Epithelial cell of esophagus (primary cell): ENCODE results near the gene DIS3L.
"Not testable (repeated sequence)": the region's sequence is repeated elsewhere in the genome, so short reads cannot be mapped to it uniquely, and the experiment has no call there.

Experiments used
- DNase-seq: peaks from one replicate; pipeline ENCODE4 v3.0.0; 2010; ENCODE audit warnings: low read depth
- H3K4me3 ChIP-seq: 2 replicates; pipeline ENCODE4 v1.5.1; 2011; ENCODE audit warnings: mild to moderate bottlenecking, low read length, control low read depth
- TF ChIP-seq, protein P1 (sequence below): IDR thresholded peaks from 2 replicates; pipeline ENCODE4 v1.5.1; 2011; ENCODE audit warnings: low read depth, mild to moderate bottlenecking, low read length, control low read depth, inconsistent platforms; ENCODE audit not compliant: insufficient read depth; ENCODE audit errors: missing control alignments

Gene DIS3L

DNA sequence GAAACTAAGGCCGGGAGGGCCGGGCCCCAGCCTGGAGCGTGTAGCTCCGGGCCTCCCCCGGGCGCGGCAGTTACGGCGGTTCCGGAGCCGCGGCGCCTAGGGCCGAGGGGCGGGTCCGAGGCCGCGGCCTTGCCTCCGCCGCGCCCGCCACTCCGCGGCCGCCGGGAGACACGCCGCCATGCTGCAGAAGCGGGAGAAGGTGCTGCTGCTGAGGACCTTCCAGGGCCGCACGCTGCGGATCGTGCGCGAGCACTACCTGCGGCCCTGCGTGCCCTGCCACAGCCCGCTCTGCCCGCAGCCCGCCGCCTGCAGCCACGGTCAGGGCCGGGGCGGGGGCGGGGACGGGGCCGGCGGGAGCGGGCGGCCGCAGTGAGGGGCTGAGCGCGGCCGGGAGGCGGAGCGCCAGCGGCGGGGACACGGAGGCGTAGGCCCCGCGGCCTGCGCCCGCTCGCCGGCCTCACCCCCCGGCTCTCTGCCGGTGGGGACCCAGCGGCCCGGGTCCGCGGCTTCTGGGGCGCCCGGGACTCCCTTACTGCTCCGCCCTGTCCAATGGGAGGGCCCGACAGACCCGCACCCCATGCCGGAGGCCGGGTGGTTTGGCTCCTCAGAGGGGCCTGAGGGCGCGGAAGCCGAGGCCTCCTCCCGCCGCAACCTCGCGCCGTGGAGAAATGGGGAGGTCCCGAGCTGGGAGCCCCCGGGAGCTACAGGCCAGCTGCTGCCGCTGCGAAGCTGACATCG is at the start of gene DIS3L:
TSS of gene DIS3L (plus strand) at position 150 of the 738 bp plus-strand sequence. CDS start at position 179, 29 bp downstream.
- TF ChIP-seq, protein P1, sequence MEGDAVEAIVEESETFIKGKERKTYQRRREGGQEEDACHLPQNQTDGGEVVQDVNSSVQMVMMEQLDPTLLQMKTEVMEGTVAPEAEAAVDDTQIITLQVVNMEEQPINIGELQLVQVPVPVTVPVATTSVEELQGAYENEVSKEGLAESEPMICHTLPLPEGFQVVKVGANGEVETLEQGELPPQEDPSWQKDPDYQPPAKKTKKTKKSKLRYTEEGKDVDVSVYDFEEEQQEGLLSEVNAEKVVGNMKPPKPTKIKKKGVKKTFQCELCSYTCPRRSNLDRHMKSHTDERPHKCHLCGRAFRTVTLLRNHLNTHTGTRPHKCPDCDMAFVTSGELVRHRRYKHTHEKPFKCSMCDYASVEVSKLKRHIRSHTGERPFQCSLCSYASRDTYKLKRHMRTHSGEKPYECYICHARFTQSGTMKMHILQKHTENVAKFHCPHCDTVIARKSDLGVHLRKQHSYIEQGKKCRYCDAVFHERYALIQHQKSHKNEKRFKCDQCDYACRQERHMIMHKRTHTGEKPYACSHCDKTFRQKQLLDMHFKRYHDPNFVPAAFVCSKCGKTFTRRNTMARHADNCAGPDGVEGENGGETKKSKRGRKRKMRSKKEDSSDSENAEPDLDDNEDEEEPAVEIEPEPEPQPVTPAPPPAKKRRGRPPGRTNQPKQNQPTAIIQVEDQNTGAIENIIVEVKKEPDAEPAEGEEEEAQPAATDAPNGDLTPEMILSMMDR, result no peak
- peak within 1 kb of the TSS; percentile 57 for H3K4me3 ChIP-seq
- peak; percentile 65 for DNase-seq

- H3K4me3 ChIP-seq, DNase-seq: not testable (repeated sequence)
These were observed 47.5 kb upstream of the DIS3L start for GRCh38 chr15:66245832-66246231.

DNA sequence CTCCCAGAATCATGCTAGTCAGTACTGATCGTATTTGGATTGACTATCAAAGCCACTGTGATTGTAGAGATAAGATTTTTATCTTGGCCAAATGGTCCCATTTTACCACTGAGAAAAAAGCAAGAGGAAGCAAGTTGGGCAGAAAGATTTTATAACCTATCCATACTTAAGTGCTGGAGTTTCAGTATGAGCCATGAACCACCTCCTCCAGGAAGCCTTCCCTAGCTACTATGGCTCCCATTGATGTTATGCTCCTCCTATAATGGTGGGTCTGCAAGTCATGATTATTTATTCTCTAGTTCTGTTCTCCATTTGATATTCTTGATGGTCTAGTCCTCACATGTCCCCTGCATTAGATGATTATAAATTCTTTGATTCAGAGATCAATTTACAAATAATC is 46.4 kb upstream of the DIS3L start:
- no peak for DNase-seq
- TF ChIP-seq, protein P1, result no peak
- no peak overlapping the region for H3K4me3 ChIP-seq

- no peak for DNase-seq
- no peak overlapping the region for H3K4me3 ChIP-seq
- TF ChIP-seq, protein P1, result no peak
These were observed 43.7 kb upstream of the DIS3L start for GRCh38 chr15:66249605-66250174.

DNA sequence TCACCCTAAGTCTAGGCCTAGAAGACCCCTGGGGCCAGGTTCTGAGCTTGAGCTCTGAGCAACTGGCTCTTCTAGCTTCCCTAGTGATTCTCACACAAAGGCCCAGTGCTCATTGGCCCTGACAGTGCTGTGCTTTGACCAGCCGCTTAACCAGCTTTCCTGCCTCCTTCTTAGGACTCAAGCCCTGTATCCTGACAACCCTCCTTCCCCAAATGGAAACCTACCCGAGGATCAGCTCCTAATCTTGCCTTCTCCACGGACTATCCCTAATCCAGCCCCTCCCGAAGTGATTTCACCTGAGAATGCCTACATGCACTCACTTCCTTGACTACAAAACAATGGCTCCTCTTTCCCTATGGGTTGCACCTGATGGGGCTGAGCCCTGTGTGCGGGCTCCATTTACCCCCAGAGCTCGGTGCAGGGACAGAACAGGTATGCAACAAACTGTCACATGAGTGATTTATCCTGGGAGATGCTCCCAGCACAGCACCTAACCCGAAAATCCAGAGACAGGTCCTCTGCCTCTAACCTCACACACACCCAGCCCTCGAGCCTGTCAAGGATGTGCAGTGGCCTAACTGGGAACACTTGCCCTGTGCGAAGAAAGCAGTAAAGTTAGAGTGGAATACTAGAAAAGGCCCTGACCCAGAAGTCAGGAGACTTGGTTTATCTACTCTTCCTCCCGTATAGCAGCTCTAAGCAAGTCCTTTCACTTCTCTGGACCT is 42.1 kb upstream of the DIS3L start:
- TF ChIP-seq, protein P1, result no peak
- H3K4me3 ChIP-seq, result no peak overlapping the region
- no peak for DNase-seq

DNA sequence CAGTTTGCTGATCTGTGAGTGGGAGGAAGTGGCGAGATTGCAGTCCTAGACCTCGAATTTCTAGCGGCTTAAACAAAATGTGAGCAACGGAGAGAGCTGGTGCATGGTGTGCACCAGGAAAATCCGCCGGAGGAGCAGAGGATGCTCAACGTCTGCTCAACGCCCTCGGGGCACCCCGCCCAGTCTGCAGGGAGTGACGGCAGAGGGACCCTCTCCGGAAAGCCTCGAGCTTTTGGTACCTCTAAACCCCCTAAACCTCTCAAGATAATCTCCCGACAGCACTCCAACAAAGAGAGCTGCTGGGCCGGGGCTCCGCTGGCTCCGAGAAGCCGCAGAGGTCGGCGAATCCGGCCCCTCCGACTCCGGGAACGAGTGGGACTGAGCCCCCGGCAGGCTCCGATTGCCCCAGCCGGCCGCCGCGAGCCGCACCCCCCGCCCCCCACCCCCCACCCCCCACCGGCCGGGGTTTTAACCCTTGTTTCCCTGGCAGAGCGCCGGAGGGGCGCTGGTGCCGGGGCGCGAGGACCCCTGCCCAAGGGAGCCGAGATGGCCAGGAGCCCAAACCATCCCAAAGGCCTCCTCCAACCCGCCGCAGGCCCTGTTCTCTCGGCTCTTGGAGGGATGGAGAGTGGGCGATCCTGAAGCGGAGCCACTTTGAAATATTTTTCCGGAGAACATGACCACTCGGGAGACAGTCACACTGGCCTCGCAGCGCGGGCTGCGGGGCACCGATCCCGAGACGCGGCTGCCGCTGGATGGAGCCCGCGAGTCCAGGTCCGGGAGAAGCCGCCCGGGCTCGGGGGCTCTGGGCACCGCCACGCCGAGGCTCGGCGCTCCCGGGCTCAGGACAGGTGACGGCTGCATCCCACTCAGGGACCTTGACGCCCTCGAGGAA is 41.3 kb upstream of the DIS3L start:
- TF ChIP-seq, protein P1, result peak; percentile 54
- DNase-seq, result peak; percentile 49
- peak overlapping the region; percentile 46 for H3K4me3 ChIP-seq
